ENCODE results near the gene SZT2. TPM values are rescaled to one million over a fixed set of nuclear protein-coding genes. Genes with fewer than 3 reads are reported as not detected.
"Not testable (repeated sequence)": the region's sequence is repeated elsewhere in the genome, so short reads cannot be mapped to it uniquely, and the experiment has no call there.

SZT2 gene
- total RNA-seq, 2 donors from 2014 or later: 52.1 to 52.2 TPM

DNA sequence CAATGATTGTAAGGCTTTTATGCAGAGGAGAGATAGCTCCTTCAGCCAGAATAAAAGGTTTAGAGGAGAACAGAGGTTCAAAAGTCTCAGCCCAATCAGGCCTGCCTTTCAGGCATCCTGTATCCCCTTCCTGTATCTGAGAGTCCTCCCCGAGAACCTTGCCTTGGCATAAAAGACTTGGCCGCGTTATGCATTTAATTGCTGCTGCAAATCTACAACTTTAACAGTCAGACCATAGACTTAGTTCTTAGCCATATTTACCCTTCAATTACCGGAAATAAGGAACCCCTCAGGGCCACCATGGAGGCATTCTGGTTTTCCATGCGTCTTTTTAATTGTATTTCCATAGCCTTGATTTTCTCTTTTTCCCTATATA is 82.4 kb downstream of the SZT2 start:
- ATAC-seq (no peak), DNase-seq (ENCODE audit: low spot score in 2 of 2) (no peak)
- H3K9me3 Mint-ChIP-seq: no peaks in the 10 kb centered on the region

GRCh38 chr1:43472463-43473151 is 82.9 kb downstream of the SZT2 start:
- not testable (repeated sequence) for H3K9me3 Mint-ChIP-seq; ATAC-seq; DNase-seq (ENCODE audit: low spot score in 2 of 2); H3K27ac Mint-ChIP-seq; H3K36me3 Mint-ChIP-seq

More for the DNA sequence above, 82.4 kb downstream of the SZT2 start:
- H3K27ac Mint-ChIP-seq: no peak overlapping the region
- H3K36me3 Mint-ChIP-seq: no peaks in the 10 kb centered on the region

DNA sequence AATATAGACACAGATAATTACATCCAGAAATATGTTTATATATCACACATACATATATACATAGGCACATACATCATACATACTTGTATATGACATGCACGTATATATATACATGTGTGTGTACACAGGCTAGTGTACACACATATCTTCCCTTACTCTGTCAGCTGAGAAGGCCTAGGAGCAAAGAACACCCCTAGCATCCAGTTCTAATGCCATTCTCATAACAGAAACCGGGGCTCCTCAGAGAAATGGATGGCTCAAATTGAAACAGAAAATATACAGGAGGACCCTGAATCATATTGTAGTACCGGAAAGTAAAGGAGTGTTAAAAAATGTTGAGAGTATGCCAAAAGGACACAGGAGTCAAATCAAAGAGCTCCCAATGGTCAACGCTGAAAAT is 83.8 kb downstream of the SZT2 start:
- DNase-seq (ENCODE audit: low spot score in 2 of 2) (no peak), ATAC-seq (peak in 1 of 2 donors; percentile 22)
- Mint-ChIP-seq H3K36me3 (no peaks in the 10 kb centered on the region), H3K27ac (no peak overlapping the region), H3K9me3 (no peaks in the 10 kb centered on the region)

DNA sequence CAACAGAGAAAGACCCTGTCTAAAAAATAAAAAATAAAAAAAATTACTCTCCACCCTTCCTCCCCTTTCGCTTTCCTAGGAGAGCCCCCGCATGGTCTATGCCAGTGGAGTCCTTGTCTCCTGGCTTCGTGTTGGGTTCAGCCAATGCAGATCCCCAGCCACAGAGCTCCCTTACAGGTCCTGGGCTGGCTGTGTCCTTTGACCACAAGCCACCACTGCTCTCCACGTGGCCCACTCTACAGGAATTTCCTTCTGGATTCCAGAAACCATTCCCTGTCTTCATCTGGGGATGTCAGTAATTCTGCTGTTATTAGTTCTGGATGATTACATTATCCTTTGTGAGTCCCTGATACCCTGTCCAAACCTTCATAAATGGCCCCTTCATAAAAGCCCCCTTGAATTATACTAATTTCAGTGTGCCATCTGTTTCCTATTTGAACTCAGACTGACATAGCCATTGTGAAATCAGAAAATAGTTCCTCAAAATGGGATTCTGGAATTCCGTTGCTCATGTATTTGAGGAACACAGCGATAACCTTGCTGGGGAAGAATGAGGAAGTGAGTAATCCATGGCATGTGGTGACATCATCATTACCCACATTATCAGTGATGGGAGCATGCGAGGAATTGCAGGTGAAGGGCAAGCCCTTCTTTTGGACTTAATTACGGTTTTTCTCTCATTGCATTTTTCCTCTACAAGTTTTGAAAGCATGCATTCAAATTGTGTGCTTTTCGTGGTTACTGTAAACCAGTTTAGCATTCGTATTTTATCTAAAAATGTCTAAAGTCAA is 86.1 kb downstream of the SZT2 start:
- H3K27ac Mint-ChIP-seq; H3K9me3 Mint-ChIP-seq; DNase-seq (ENCODE audit: low spot score in 2 of 2); ATAC-seq; H3K36me3 Mint-ChIP-seq: not testable (repeated sequence)

GRCh38 chr1:43477716-43478115 is 88.0 kb downstream of the SZT2 start:
- no peak for DNase-seq (ENCODE audit: low spot score in 2 of 2)
- H3K9me3 Mint-ChIP-seq: no peaks in the 10 kb centered on the region

GRCh38 chr1:43479414-43479813 is 89.7 kb downstream of the SZT2 start:
- Mint-ChIP-seq H3K27ac (no peak overlapping the region), H3K36me3 (no peaks in the 10 kb centered on the region), H3K9me3 (peaks cover 0 to 5% of the 10 kb centered on the region in 2 donors)
- no peak for DNase-seq (ENCODE audit: low spot score in 2 of 2)
- ATAC-seq: no peak

More at GRCh38 chr1:43477716-43478115, 88.0 kb downstream of the SZT2 start:
- ATAC-seq: no peak
- Mint-ChIP-seq H3K27ac (no peak overlapping the region), H3K36me3 (no peaks in the 10 kb centered on the region)

DNA sequence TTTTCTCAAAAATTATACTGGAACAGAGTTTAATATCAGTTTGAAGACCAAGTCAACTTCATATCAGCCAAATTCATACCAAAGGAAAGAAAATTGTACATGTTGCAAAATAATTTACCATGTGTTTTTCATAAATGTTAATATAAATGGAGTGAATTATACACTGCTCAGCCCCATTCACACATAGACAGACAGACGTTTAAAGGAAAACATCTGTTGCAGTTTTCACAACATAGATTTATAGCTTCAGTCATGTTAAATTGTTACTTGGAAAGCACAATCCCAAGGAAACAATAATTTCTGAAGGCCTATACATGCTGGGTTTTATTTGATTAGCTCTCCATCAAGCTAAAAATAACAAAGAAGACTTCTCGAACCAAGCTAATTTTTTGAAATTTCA is 91.8 kb downstream of the SZT2 start:
- no peak overlapping the region for H3K27ac Mint-ChIP-seq
- ATAC-seq (no peak), DNase-seq (ENCODE audit: low spot score in 2 of 2) (no peak)
- H3K9me3 Mint-ChIP-seq: peaks cover 0 to 9% of the 10 kb centered on the region in 2 donors
- H3K36me3 Mint-ChIP-seq: no peaks in the 10 kb centered on the region

DNA sequence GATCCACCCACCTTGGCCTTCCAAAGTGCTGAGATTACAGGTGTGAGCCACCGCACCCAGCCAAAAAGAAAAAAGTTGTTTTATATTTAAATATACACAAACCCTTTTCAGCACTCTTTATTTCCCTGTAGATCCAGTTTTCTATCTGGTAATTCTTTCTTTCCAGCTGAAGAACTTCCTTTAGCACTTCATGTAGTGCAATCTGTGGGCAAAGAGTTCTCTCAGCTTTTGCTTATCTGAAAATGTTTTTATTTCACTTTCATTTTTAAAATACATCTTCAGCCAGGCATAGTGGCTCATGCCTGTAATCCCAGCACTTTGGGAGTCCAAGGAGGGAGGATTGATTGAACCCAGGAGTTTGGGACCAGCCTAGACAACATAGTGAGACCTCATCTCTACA is 92.5 kb downstream of the SZT2 start:
- no peaks in the 10 kb centered on the region for H3K36me3 Mint-ChIP-seq
- peak overlapping the region in 1 of 2 donors; percentile 20 for H3K27ac Mint-ChIP-seq
- DNase-seq (ENCODE audit: low spot score in 2 of 2) (no peak), ATAC-seq (no peak)
- peaks cover 0 to 13% of the 10 kb centered on the region in 2 donors for H3K9me3 Mint-ChIP-seq

GRCh38 chr1:43484367-43484766 is 94.7 kb downstream of the SZT2 start:
- no peak for DNase-seq (ENCODE audit: low spot score in 2 of 2)
- H3K9me3 Mint-ChIP-seq: peaks cover 3 to 17% of the 10 kb centered on the region in 2 donors
- H3K36me3 Mint-ChIP-seq: peaks cover 0 to 10% of the 10 kb centered on the region in 2 donors
- ATAC-seq: no peak
- no peak overlapping the region for H3K27ac Mint-ChIP-seq

GRCh38 chr1:43488165-43488564 is 98.5 kb downstream of the SZT2 start:
- Mint-ChIP-seq H3K27ac (no peak overlapping the region), H3K36me3 (peaks cover 7 to 25% of the 10 kb centered on the region in 2 donors), H3K9me3 (peaks cover 13 to 37% of the 10 kb centered on the region in 2 donors)
- no peak for ATAC-seq
- DNase-seq (ENCODE audit: low spot score in 2 of 2): no peak

GRCh38 chr1:43491061-43491460 is 101.4 kb downstream of the SZT2 start:
- ATAC-seq (no peak), DNase-seq (ENCODE audit: low spot score in 2 of 2) (no peak)
- Mint-ChIP-seq H3K27ac (no peak overlapping the region), H3K9me3 (peaks cover 13 to 31% of the 10 kb centered on the region in 2 donors), H3K36me3 (peaks cover 7 to 25% of the 10 kb centered on the region in 2 donors)

GRCh38 chr1:43492826-43493225 is 103.1 kb downstream of the SZT2 start:
- DNase-seq (ENCODE audit: low spot score in 2 of 2) (no peak), ATAC-seq (no peak)
- Mint-ChIP-seq H3K9me3 (peaks cover 11 to 21% of the 10 kb centered on the region in 2 donors), H3K27ac (no peak overlapping the region), H3K36me3 (peaks cover 7 to 25% of the 10 kb centered on the region in 2 donors)

DNA sequence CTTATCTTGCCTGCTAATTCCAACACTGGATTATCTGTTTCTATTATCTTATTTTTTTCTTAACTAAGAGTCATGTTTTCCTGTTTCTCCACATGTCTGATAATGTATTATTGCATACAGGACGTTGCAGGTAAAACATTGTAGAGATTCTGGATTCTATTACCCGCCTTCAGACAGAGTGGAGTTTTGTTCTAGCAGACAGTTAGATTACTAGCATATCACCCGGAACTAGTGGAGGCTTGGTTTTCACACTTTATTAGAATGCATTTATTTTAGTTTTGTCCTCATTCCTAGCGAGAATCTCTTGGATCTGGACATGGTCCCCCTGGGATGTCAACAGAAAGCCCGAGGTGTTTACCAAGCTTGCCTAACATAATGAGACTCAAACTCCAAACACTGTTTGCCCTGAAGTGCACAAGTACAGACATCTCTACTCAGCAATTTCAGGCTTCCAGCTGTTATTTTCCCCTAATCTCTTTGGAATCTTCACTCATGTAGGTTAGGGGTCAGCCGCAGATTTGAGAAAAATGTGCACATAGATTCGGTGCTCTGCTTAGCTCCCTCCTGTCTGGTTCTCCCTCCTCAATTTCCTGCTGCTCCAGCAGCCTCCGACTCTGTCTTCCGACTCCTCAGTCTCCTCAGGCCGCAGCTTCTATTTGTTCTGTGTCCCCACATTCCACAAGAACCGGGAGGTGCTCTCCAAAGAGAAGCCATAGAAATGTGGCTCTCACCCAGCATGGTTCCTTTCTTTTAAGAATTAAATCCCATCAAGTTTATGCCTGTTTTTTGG is 104.2 kb downstream of the SZT2 start:
- Mint-ChIP-seq H3K9me3 (peaks cover 9 to 20% of the 10 kb centered on the region in 2 donors), H3K27ac (peak overlapping the region in 1 of 2 donors; percentile 48), H3K36me3 (peaks cover 7 to 20% of the 10 kb centered on the region in 2 donors)
- DNase-seq (ENCODE audit: low spot score in 2 of 2) (no peak), ATAC-seq (no peak)

DNA sequence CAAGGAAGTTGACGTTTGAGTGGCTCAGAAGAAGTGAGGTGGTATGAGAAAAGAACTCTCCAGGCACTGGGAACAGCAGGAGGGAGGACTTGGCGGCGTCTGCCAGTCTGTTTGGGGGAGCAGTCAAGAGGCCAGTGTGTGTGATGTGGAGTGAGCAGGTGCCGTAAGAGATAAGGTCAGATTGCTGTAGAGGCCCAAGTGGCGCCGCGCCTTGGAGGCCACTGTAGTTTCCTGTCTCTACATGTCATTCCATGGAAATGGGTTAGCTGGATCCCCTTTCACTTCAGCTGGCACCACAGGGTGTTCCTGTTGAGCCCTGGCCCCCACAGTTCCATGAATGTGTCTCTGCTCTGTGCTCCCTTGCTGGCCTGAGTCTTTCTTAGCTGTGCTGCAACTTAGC is 105.5 kb downstream of the SZT2 start:
- ATAC-seq: no peak
- Mint-ChIP-seq H3K27ac (no peak overlapping the region), H3K36me3 (peaks cover under 1 to 8% of the 10 kb centered on the region in 2 donors)

GRCh38 chr1:43499898-43500297 is 110.2 kb downstream of the SZT2 start:
- Mint-ChIP-seq H3K36me3 (no peaks in the 10 kb centered on the region), H3K27ac (no peak overlapping the region), H3K9me3 (no peaks in the 10 kb centered on the region)
- no peak for ATAC-seq
- no peak for DNase-seq (ENCODE audit: low spot score in 2 of 2)

More for the DNA sequence above, 105.5 kb downstream of the SZT2 start:
- no peak for DNase-seq (ENCODE audit: low spot score in 2 of 2)
- peaks cover 5 to 14% of the 10 kb centered on the region in 2 donors for H3K9me3 Mint-ChIP-seq

DNA sequence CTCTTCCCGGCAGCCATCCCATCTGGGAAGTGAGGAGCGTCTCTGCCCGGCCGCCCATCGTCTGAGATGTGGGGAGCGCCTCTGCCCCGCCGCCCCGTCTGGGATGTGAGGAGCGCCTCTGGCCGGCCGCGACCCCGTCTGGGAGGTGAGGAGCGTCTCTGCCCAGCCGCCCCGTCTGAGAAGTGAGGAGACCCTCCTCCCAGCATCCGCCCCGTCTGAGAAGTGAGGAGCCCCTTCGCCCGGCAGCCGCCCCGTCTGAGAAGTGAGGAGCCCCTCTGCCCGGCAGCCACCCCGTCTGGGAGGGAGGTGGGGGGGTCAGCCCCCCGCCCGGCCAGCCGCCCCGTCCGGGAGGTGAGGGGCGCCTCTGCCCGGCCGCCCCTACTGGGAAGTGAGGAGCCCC is 112.1 kb downstream of the SZT2 start:
- DNase-seq (ENCODE audit: low spot score in 2 of 2); H3K36me3 Mint-ChIP-seq; H3K9me3 Mint-ChIP-seq; ATAC-seq; H3K27ac Mint-ChIP-seq: not testable (repeated sequence)

DNA sequence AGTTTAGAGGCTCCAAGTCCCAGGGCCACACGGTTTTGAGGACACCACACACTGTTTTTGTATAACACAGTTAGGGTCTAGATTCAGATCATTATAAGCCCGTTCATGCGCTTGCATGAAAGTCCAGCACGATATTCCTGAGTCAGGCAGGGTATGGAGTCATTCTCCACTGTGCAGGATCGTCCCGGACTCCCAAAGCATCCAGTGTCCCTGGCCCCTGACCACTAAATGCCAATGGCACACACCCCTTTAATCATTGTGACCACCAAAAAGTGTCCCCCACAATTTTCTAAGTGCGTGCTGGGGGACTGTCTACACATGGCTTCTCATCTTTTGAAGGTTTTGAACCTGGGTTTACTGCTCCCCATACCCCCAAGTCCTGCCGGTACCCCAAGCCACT is 113.8 kb downstream of the SZT2 start:
- DNase-seq (ENCODE audit: low spot score in 2 of 2) (no peak), ATAC-seq (no peak)
- no peaks in the 10 kb centered on the region for H3K36me3 Mint-ChIP-seq
- no peaks in the 10 kb centered on the region for H3K9me3 Mint-ChIP-seq
- no peak overlapping the region for H3K27ac Mint-ChIP-seq
